Fibroblast of lung (primary cell): ENCODE measurements around the gene PDSS2. TPM values are rescaled to one million over a fixed set of nuclear protein-coding genes. Genes with fewer than 3 reads are reported as not detected.

Experiments used
- DNase-seq, 2 donors: peaks; one replicate each; pipeline versions ENCODE4 v3.0.0 to v3.0.0-alpha.2; 2010; ENCODE audit warnings: low read depth in 2 of 2
- H2AFZ ChIP-seq: 2 replicates; pipeline ENCODE4 v1.5.1; 2012; ENCODE audit warnings: low read length, control low read depth, inconsistent platforms
- H3K27ac ChIP-seq: 2 replicates; pipeline ENCODE4 v1.5.1; 2011; ENCODE audit warnings: low read length, control low read depth; ENCODE audit not compliant: insufficient read depth
- H3K27me3 ChIP-seq: 2 replicates; pipeline ENCODE4 v1.5.1; 2011; ENCODE audit warnings: mild to moderate bottlenecking, low read length; ENCODE audit not compliant: control insufficient read depth, insufficient read depth
- H3K36me3 ChIP-seq: 2 replicates; pipeline ENCODE4 v1.5.1; 2011; ENCODE audit warnings: low read length; ENCODE audit not compliant: control insufficient read depth, insufficient read depth
- H3K4me1 ChIP-seq: 2 replicates; pipeline ENCODE4 v1.5.1; 2011; ENCODE audit warnings: low read length; ENCODE audit not compliant: control insufficient read depth, insufficient read depth; ENCODE audit errors: extremely low read depth
- H3K4me2 ChIP-seq: 2 replicates; pipeline ENCODE4 v1.5.1; 2011; ENCODE audit warnings: low read length, control low read depth; ENCODE audit not compliant: insufficient read depth; ENCODE audit errors: extremely low read depth
- H3K4me3 ChIP-seq, 4 experiments: fragments of 200-600 bp in 1 of 4; sonication (generic) in 1 of 4; replicated peaks in 1 of 4; 2 replicates each; pipeline ENCODE4 v1.5.1; 2011 to 2016; ENCODE audit warnings: low read length in 4 of 4, low read depth in 3 of 4, mild to moderate bottlenecking in 3 of 4, control low read depth in 2 of 4, inconsistent platforms in 1 of 4, mixed read lengths in 1 of 4; ENCODE audit not compliant: insufficient read depth in 1 of 4; ENCODE audit errors: control extremely low read depth in 1 of 4
- H3K79me2 ChIP-seq: 2 replicates; pipeline ENCODE4 v1.5.1; 2012; ENCODE audit warnings: mild to moderate bottlenecking, low read length, inconsistent platforms; ENCODE audit not compliant: control insufficient read depth, insufficient read depth
- H3K9ac ChIP-seq: 2 replicates; pipeline ENCODE4 v1.5.1; 2011; ENCODE audit warnings: mild to moderate bottlenecking, low read length, control low read depth; ENCODE audit not compliant: insufficient read depth
- H3K9me3 ChIP-seq: 2 replicates; pipeline ENCODE4 v1.5.1; 2012; ENCODE audit warnings: low read depth, low read length; ENCODE audit not compliant: control insufficient read depth, insufficient read depth
- H4K20me1 ChIP-seq: 2 replicates; pipeline ENCODE4 v1.5.1; 2011; ENCODE audit warnings: low read length; ENCODE audit not compliant: control insufficient read depth, insufficient read depth; ENCODE audit errors: extremely low read depth
- EZH2 ChIP-seq: IDR thresholded peaks from 2 replicates; pipeline ENCODE4 v1.5.1; 2012; ENCODE audit warnings: low read length, control low read depth, mild to moderate bottlenecking; ENCODE audit errors: missing control alignments
- polyA plus RNA-seq, 2 donors: library from polyadenylated mRNA; depleted of rRNA in 1 of 2; stranded (reverse) in 1 of 2; unstranded in 1 of 2; fragments of >200 nt; gene quantifications; 2 replicates each; pipeline ENCODE4 v1.2.1, GENCODE V29; 2011 to 2012; ENCODE audit warnings: missing spikeins in 1 of 2
- total RNA-seq: library from RNA; depleted of rRNA; stranded (reverse); fragments of >200 nt; gene quantifications from 2 replicates; pipeline ENCODE4 v1.2.1, GENCODE V29; 2014
- TF ChIP-seq, protein P1 (sequence below), 2 donors: IDR thresholded peaks in 1 of 2; conservative IDR thresholded peaks in 1 of 2; 1 replicate in 1 of 2; 2 replicates in 1 of 2; pipeline ENCODE4 v1.5.1; 2011 to 2012; ENCODE audit warnings: low read length in 2 of 2, control low read depth in 1 of 2, inconsistent platforms in 1 of 2, low read depth in 1 of 2, mild to moderate bottlenecking in 1 of 2

PDSS2 gene
- total and polyA plus RNA-seq, 2 donors (not counting 1 experiment from before 2014, with no cell fraction given): 12.1 to 13.8 TPM

DNA sequence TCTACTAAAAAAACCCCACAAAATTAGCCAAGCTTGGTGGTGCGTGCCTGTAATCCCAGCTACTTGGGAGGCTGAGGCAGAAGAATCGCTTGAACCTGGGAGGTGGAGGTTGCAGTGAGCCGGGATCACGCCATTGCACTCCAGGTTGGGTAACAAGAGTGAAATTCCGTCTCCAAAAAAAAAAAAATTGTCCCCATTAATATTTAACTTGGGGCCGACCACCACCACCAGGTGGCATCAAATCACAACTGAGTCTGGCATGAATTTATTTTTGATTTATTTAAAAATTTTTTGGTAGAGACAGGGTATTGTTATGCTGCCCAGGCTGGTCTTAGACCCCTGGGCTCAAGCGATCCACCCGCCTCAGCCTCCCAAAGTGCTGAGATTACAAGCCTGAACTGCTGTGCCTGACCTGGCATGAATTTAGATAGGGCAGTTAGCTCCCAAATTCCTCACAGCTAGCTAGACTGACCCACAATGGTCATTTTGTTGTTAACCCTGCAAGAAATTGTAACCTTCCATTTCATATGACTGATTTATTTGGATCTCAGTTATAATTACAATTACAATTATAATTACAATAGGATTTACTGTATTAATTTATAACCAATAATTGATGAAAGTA is 326.9 kb downstream of the PDSS2 start:
- DNase-seq: peak; percentile 20 to 45
- no peak overlapping the region for H3K4me3 ChIP-seq
- no peaks in the 10 kb centered on the region for H3K9me3 ChIP-seq
- H4K20me1 ChIP-seq: no peaks in the 10 kb centered on the region
- H3K27me3 ChIP-seq: no peaks in the 10 kb centered on the region
- no peak for TF ChIP-seq EZH2
- TF ChIP-seq, protein P1, sequence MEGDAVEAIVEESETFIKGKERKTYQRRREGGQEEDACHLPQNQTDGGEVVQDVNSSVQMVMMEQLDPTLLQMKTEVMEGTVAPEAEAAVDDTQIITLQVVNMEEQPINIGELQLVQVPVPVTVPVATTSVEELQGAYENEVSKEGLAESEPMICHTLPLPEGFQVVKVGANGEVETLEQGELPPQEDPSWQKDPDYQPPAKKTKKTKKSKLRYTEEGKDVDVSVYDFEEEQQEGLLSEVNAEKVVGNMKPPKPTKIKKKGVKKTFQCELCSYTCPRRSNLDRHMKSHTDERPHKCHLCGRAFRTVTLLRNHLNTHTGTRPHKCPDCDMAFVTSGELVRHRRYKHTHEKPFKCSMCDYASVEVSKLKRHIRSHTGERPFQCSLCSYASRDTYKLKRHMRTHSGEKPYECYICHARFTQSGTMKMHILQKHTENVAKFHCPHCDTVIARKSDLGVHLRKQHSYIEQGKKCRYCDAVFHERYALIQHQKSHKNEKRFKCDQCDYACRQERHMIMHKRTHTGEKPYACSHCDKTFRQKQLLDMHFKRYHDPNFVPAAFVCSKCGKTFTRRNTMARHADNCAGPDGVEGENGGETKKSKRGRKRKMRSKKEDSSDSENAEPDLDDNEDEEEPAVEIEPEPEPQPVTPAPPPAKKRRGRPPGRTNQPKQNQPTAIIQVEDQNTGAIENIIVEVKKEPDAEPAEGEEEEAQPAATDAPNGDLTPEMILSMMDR (conservative IDR thresholded peaks at IDR 0.05 in 1 of 2, IDR thresholded peaks at IDR 0.05 in 1 of 2; ENCODE audit: low read depth in 1 of 2, low read length in 2 of 2): peak; percentile 46 to 60
- no peak overlapping the region for H3K9ac ChIP-seq
- no peaks in the 10 kb centered on the region for H3K4me1 ChIP-seq
- H3K27ac ChIP-seq: no peak overlapping the region
- no peaks in the 10 kb centered on the region for H3K79me2 ChIP-seq
- no peak overlapping the region for H3K4me2 ChIP-seq
- H3K36me3 ChIP-seq: no peaks in the 10 kb centered on the region
- no peak overlapping the region for H2AFZ ChIP-seq

DNA sequence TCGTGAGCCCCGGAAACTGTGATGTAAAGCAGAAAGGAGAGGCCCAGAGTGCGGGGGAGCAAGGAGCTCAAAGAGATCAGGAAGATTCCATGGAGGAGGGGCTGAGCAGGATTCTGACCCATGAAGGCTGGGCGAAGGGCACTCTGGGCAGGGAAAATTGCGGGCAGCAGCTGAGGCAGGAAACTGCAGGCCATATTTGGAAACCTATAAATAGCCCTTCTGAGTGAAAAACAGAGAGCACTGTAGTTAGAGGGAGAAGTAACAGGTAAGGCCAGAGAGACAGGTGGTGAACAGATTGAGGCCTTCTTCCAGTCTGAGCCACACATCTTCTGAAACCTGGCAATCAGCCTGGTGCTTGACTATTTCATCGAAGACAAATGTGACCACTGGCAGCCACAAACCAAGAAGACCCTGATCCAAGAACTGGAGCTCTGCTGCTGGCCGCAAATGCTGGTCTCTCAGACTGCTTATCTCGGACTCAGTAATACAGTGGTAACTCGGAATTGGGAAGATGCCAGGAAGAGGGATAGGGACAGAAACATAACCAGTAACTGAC is 329.9 kb downstream of the PDSS2 start:
- peak in 1 of 2 donors; percentile 54 for DNase-seq
- no peak overlapping the region for H2AFZ ChIP-seq
- no peak overlapping the region for H3K4me2 ChIP-seq
- no peak overlapping the region for H3K9ac ChIP-seq
- no peaks in the 10 kb centered on the region for H3K27me3 ChIP-seq
- TF ChIP-seq, protein P1 (conservative IDR thresholded peaks at IDR 0.05 in 1 of 2, IDR thresholded peaks at IDR 0.05 in 1 of 2; ENCODE audit: low read depth in 1 of 2, low read length in 2 of 2): no peak
- H3K27ac ChIP-seq: no peak overlapping the region
- H3K9me3 ChIP-seq: no peaks in the 10 kb centered on the region
- H3K36me3 ChIP-seq: no peaks in the 10 kb centered on the region
- no peaks in the 10 kb centered on the region for H3K4me1 ChIP-seq
- H3K79me2 ChIP-seq: no peaks in the 10 kb centered on the region
- no peak overlapping the region for H3K4me3 ChIP-seq
- no peaks in the 10 kb centered on the region for H4K20me1 ChIP-seq

DNA sequence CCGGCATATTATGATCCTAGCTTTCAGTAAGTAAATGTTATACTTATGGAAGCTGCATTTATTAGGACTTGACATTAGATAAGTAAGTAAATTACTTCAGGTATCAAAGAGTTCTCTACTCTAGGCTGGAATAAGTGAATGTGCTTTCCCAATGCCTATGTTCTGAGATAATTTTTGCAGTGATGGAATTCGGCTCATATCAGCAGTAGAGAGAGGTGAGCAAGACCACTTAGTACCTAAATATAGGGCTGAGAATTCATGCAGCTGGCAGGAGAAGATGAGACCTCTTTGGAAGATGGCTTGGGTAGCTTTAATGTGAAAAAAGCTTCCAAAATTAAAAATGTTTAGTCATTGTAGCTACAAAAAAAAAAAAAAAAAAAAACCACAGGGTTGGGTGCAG is 330.8 kb downstream of the PDSS2 start:
- Histone ChIP-seq H3K27ac (no peak overlapping the region), H3K36me3 (no peaks in the 10 kb centered on the region), H3K27me3 (no peaks in the 10 kb centered on the region), H3K79me2 (no peaks in the 10 kb centered on the region), H2AFZ (no peak overlapping the region), H4K20me1 (no peaks in the 10 kb centered on the region), H3K4me1 (no peaks in the 10 kb centered on the region), H3K9ac (no peak overlapping the region), H3K4me2 (no peak overlapping the region), H3K4me3 (no peak overlapping the region), H3K9me3 (no peaks in the 10 kb centered on the region)
- TF ChIP-seq, protein P1 (conservative IDR thresholded peaks at IDR 0.05 in 1 of 2, IDR thresholded peaks at IDR 0.05 in 1 of 2; ENCODE audit: low read depth in 1 of 2, low read length in 2 of 2): no peak
- TF ChIP-seq EZH2: no peak
- peak in 1 of 2 donors; percentile 6 for DNase-seq
